ENCODE measurements around the gene AXDND1.

DNA sequence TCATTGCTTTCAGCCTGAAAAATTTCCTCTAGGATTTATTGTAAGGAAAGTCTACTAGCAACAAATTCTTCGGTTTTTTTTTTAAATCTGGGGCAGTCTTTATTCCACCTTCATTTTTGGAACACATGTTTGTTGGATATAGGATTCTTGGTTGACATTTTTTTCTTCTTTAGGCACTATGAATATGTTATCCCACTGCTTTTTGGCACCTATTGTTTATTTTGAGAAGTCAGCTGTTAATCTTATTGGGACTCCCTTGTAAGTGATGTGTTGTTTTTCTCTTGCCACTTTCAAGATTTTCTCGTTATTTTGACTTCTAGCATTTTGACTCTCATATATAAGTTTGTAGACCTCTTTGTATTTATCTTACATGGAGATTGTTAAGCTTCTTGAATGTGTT lies 110.7 kb downstream of the AXDND1 start:
- TF ChIP-seq, protein P1, sequence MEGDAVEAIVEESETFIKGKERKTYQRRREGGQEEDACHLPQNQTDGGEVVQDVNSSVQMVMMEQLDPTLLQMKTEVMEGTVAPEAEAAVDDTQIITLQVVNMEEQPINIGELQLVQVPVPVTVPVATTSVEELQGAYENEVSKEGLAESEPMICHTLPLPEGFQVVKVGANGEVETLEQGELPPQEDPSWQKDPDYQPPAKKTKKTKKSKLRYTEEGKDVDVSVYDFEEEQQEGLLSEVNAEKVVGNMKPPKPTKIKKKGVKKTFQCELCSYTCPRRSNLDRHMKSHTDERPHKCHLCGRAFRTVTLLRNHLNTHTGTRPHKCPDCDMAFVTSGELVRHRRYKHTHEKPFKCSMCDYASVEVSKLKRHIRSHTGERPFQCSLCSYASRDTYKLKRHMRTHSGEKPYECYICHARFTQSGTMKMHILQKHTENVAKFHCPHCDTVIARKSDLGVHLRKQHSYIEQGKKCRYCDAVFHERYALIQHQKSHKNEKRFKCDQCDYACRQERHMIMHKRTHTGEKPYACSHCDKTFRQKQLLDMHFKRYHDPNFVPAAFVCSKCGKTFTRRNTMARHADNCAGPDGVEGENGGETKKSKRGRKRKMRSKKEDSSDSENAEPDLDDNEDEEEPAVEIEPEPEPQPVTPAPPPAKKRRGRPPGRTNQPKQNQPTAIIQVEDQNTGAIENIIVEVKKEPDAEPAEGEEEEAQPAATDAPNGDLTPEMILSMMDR (conservative IDR thresholded peaks at IDR 0.05), result no peak
- TF ChIP-seq ZFX (IDR thresholded peaks at IDR 0.05), result no peak
